GM21423 (cell line): Measurements from ENCODE around the gene SELENOF.

Source experiments
- ATAC-seq: cut with Tn5 transposase; IDR thresholded peaks from one replicate; pipeline ENCODE4 v1.9.1; 2021; ENCODE audit warnings: mild to moderate bottlenecking, moderate library complexity; ENCODE audit not compliant: unreplicated experiment

SELENOF gene

GRCh38 chr1:86860424-86860823 is 53.5 kb downstream of the SELENOF start:
- ATAC-seq, result no peak

- ATAC-seq, result no peak
These were observed 53.9 kb downstream of the SELENOF start for GRCh38 chr1:86860020-86860419.

DNA sequence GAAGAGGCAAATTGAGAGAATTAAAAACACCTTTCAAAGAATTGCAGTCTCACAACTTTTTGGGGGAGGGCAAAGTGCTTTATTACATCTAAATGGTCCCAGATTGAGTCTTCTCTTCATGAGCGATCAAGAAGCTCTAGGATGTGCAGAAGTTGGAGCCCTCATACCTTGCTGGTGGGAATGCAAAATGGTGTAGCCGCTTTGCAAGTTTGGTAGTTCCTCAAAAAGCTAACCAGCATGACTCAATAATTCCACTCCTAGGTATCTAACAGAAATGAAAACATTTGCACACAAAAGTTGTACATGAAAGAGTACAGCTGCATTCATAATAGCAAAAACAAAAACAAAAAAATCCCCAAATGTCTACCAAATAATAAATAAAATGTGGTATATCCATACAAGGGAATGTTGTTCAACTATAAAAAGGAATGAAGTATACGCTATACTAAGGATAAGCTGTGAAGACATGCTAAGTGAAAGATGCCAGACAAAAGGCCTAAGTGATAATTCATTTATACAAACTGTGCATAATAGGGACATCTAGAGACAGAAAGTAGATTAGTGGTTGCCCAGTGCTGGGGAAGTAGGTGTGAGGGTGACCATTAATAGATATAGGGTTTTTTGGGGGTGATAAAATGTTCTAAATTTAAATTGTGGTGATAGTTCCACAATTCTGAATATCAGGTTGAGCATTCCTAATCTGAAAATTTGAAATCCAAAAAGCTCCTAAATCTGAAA is 55.2 kb downstream of the SELENOF start:
- ATAC-seq, result no peak

DNA sequence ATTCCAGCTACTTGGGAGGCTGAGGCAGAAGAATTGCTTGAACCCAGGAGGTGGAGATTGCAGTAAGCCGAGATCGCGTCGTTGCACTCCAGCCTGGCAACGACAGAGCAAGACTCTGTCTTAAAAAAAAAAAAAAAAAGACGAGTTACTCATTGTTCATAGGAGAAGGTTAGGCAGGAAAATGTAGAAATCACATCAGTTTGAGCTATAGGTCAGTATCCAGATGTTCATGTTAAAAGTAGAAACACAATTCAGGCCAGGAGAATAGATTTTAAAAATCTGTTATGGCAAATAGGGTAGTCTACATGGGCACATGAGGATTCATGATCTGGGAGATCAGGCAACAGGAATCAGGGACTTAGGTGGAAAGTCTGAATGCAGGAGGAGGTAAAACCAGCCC is 57.7 kb downstream of the SELENOF start:
- ATAC-seq, result no peak

DNA sequence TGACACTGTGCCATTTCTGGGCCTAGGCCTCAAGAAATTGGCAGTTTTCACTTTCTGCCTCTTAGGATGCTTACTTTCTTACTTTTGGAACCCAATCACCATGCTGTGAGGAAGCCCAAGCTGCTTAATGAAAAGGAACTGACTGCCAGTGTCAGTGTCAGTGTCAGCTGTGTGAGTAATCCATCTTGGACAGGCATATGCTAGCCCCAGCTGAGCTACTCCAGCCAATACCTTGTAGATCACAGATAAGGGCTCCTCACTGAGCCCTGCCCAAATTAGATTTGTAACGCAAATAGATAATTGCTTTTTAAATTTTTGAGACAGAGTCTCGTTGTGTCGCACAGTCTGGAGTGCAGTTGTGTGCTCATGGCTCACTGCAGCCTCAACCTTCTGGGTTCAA is 59.6 kb downstream of the SELENOF start:
- no peak for ATAC-seq

DNA sequence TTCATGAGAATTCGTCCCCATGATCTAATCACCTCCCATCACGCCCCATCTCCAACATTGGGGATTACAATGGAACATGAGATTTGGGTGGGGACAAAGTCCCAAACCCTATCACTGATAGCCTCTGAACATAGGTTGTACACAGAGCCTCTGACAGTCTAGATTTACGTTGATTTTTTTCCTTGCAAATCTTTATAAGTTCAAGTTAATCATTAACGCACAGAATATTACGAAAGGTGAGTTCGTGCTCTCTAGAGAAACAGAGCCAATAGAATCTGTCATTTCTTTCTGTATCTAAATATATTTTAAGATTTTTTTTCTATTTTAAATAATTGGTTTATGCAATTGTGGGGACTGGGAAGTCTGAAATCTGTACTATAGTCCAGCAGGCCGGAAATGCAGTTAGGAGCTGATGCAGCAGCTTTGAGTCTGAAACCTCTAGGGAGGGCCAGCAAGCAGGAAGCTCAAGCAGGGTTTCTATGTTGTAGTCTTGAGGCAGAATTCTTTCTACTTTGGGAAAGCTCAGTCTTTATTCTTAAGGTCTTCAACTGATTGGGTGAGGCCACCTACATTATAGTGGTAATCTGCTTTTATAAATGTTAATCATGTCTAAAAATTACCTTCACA is 61.0 kb downstream of the SELENOF start:
- ATAC-seq, result no peak

DNA sequence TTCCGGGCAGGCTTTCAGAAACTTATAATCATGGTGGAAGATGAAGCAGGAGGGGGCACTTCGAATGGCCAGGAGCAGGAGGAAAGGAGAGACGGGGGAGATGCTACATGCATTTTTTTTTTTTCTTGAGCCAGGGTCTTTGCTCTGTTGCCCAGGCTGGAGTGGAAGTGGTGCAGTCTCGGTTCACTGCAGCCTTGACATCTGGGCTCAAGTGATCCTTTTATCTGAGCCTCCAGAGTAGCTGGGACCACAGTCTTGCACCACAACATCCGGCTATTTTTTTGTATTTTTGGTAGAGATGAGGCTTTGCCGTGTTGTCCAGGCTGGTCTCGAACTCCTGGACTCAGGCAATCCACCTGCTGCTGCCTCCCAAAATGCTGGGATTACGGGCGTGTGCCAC is 61.6 kb downstream of the SELENOF start:
- ATAC-seq, result peak; percentile 64

DNA sequence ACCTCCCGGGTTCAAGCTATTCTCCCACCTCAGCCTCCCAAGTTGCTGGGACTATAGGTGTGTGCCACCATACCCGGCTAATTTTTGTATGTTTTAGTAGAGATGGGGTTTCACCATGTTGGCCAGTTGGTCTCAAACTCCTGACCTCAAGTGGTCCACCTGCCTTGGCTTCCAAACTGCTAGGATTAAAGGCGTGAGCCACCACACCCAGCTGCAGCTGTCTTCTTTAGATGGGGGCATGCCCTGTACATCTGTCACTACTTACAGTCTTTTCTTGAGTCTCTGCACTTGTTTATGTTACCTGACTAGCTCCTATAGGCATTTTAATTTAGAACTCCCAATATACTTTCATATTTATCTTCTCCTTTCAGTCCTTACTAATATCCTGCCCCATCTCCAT is 64.2 kb downstream of the SELENOF start:
- ATAC-seq, result no peak

GRCh38 chr1:86848654-86849053 is 65.3 kb downstream of the SELENOF start:
- ATAC-seq, result no peak

DNA sequence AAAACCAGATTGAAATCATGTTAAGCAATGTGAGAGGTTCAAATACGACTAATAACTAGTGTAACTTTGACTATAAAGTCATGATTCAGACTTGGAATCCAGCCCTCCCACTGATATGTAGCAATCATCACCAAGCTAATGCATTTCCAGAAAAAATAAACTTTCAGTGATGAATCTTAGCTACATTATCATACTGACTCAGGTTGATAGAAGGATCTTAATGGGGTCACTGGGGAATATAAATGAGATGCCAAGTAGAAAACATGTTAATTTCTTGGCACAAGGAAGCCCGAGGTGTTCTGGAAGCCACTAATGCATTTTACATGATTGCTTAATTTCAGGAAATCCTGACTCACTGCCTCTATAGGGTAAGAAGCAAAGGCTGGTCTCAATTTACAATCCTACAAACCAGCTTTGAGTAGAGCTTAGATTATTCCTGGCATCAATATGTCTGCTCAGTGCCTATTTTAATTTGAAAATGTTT is 67.7 kb downstream of the SELENOF start:
- ATAC-seq, result no peak

DNA sequence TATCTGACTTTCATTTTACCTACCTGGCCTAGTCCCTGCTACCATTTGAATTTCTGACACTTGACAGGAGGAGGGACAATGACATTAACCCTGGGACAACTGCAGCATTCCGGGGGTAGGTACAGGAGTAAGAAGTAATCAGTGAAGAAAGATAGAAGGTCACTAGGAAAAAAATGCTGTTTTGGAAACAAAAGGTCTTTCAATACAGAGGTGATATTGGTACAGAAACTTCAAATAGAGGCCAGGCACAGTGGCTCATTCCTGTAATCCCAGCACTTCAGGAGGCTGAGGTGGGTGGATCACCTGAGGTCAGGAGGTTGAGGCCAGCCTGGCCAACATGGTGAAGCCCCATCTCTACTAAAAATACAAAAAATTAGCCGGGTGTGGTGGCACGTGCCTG is 68.4 kb downstream of the SELENOF start:
- ATAC-seq, result no peak

- ATAC-seq, result no peak
These were observed 72.8 kb downstream of the SELENOF start for GRCh38 chr1:86841116-86841515.

DNA sequence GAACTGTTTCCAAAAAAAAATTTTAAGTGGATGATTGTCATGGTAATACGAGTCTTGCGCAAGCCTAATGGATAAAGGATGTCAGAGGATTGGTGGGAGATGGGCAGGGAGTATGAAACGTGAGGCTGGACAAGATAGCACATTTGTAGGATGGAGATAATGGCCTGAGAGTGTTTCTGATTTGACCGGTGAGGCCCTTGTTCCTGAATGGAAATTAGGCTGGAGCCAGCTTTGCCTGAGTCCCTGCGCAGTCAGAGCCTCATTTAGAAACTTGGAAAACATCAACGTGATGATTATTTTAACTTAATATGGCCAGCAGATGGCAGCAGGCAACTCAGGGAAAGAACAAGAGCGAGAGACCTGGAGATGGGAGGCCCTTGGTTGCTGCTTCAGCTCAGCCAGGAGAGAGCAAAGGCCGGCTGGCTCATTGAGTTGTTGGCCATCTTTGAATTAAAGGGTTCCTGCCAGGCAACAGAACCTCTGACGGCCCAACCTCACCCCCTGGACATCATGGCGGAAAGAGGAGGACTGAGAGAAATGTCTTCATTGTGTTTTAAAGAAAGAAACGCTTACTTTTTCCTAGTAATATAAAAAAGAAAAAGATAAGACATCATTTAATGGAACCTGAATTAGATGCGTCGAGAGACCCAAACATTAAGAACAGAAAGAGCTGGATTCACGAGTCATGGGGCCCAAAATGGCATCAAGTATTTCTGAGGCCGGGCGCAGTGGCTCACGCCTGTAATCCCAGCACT is 80.3 kb downstream of the SELENOF start:
- peak; percentile 77 for ATAC-seq

DNA sequence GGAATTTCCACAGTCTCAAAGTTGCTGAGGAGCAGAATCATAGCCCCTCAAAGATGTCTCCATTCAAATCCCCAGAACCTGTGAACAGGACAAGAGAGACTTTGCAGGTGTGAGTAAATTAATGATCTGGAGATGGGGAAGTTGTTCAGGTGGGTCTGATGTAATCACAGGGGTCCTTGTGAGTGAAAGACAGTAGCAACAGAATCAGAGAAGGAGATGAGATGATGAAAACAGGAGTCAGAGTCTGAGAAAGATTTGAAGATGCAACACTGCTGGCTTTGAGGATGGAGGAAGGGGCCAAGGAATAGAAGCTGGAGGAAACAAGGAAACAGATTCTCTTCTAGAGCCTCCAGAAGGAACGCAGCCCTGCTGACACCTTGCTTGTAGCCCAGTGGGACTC is 81.5 kb downstream of the SELENOF start:
- no peak for ATAC-seq

- ATAC-seq, result no peak
These were observed 84.6 kb downstream of the SELENOF start for GRCh38 chr1:86829321-86829720.

GRCh38 chr1:86828024-86828423 is 85.9 kb downstream of the SELENOF start:
- ATAC-seq, result no peak

DNA sequence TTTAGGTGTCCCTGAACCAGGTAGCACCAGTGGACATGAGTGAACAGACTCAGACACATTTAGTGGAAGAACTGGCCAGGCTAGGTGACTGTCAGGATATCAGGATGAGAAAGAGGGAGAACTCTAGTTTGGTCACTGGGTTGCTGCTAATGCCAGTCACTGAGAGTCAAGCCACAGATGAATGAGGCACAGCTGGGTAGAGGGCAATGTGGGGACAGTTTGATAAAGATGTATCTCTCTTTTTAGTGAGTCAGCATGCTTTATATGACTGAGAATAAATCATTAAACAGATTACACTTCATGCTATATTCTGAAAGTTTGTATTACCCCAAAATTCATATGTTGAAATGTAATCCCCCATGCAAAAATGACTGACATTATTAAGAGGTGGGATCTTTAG is 87.1 kb downstream of the SELENOF start:
- ATAC-seq, result no peak

GRCh38 chr1:86825319-86825718 is 88.6 kb downstream of the SELENOF start:
- no peak for ATAC-seq

DNA sequence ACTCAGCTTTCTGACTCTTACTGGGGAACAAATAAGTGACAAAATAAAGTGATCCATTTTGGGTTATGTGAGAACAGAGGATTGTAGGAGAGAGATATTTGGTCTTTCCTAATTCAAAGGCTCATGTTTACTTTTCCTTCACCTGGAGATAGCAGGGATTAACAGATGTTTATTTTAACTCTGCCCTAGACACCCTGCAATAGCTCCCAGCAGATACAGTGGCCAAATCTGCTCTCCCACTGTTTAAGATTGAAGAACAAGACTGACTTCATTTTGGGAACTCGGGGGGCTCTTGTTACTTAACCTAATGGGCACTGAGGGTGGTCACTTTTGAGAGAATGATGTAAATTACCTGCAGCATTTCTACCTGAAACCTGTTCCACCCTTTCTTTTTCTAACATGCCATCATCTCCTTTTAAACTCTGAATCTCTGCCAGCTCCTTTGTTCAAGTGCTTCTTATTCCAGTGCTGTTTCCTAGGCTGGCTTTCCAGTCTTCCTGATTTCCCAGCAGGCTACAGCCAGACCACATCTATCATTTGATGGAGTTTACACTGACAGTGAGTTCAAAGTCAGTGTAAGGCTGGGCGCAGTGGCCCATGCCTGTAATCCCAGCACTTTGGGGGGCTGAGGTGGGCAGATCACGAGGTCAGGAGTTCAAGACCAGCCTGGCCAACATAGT is 90.0 kb downstream of the SELENOF start:
- no peak for ATAC-seq

DNA sequence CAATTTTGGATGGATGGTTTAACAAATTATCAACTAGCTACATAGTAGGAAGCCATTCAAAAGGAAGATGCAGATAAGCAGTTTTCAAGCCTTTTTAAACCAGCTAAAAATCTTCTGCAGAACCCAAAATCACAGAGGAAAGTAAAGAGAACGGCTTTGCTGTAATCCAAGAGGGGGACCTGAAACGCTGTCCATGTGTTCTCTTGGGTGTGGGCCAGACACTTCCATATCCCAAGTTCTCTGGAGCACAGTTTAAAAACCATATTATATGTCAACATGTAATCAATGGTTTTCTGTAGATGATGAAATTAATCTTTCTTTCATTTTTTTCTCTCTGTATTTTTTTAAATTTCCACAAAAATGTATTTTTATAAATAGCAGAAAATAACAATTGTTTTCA is 90.5 kb downstream of the SELENOF start:
- ATAC-seq, result no peak

DNA sequence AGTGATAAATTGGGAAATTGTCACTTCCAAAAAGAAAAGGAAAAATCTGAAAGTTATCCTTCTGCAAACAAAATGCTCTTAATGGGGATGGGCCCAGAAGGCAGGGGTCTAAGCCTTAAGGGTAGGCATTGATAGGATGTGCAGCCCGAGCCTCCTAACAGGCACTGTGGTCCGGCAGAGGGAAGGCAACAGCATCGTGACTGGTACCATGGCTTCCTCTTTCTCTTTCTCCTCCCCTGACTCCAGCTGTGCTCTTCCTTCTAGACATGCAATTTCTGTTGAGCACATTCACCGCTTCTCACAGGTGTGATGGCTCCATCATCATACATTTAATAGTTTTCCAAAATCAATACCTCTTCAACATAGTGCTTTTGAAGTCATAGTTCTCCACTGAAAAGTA is 91.5 kb downstream of the SELENOF start:
- ATAC-seq, result no peak
